Adrenal gland (tissue), 5 donors: ENCODE results near the gene DROSHA.

ENCODE experiments used
- POLR2A ChIP-seq, 2 donors: fragments of 450-650 bp; IDR thresholded peaks; one replicate each; pipeline ENCODE4 v1.6.1; 2017; ENCODE audit warnings: antibody characterized with exemption in 2 of 2, mild to moderate bottlenecking in 2 of 2, moderate library complexity in 1 of 2
- TF ChIP-seq, protein P1 (sequence below), 6 experiments: fragments of 450-650 bp in 4 of 6; fragments of 200-600 bp in 2 of 6; sonication (generic) in 1 of 6; IDR thresholded peaks; 1 replicate in 5 of 6; 2 replicates in 1 of 6; pipeline versions ENCODE4 v1.5.1 to v1.8.0; 2016 to 2021; ENCODE audit warnings: antibody characterized with exemption in 6 of 6, mild to moderate bottlenecking in 2 of 6, moderate library complexity in 1 of 6
- donor health status: DM: no; HTN: no; CAD: no.

DNA sequence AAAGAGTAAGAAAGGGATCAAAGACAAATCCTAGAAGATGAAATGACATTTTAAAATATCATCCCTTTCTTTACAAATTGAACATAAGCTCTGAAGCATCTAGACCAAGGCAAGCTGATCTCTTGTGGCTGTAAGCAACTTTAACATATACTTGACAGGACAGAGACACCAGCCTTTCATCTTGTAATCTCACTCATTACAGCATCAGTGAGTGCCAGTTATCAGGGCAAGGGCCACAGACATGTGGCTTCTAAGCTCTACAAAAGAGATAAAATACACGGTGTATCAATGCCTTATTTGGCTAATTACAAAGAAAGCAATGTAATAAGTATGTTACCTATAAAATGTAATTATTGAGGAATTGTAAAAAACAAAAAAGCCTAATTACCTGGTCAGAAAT, 95.0 kb downstream of the DROSHA start:
- TF ChIP-seq, protein P1, sequence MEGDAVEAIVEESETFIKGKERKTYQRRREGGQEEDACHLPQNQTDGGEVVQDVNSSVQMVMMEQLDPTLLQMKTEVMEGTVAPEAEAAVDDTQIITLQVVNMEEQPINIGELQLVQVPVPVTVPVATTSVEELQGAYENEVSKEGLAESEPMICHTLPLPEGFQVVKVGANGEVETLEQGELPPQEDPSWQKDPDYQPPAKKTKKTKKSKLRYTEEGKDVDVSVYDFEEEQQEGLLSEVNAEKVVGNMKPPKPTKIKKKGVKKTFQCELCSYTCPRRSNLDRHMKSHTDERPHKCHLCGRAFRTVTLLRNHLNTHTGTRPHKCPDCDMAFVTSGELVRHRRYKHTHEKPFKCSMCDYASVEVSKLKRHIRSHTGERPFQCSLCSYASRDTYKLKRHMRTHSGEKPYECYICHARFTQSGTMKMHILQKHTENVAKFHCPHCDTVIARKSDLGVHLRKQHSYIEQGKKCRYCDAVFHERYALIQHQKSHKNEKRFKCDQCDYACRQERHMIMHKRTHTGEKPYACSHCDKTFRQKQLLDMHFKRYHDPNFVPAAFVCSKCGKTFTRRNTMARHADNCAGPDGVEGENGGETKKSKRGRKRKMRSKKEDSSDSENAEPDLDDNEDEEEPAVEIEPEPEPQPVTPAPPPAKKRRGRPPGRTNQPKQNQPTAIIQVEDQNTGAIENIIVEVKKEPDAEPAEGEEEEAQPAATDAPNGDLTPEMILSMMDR (IDR thresholded peaks at IDR 0.05), result no peak
- no peak for TF ChIP-seq POLR2A (IDR thresholded peaks at IDR 0.05)
